Measurements from ENCODE around the gene USP15.
A peak's percentile ranks its signal among the peaks of the same experiment; 100 is the strongest.

DNA sequence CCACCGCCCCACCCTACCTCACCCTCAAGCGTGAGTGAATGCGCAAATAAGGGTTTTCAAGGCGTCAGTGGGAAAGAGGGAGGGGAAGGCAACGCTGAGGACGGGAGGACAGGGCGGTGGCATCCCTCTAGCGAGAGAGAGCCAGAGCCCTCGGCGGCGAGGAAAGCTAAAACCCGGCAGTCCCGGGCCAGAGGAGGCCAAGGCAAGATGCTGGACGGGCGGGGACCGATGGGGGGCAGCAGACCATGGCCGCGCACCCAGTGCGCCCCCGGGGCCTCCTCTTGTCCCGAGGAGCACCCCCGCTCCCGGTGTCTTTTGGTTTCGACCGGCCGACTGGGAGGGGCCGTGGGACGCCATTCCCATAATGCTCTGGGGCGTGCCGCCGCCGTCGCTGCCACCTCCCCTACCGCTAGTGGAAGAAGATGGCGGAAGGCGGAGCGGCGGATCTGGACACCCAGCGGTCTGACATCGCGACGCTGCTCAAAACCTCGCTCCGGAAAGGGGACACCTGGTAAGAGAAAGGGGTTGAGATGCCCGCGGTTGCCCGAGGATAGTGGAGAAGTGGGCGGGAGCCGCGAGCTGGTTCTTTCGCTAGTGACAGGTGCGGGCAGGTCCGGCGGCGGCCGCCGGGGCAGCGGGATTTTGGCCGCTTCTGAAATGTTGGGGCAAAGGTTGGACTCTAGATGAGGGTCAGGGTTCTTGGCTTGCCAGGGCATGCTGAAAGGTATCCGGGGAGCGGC, at the start of gene USP15:
- TF ChIP-seq POLR2AphosphoS5 (IDR thresholded peaks at IDR 0.05; ENCODE audit: borderline replicate concordance, low read depth, low read length): peak; percentile 81
- no peak for TF ChIP-seq EZH2 (IDR thresholded peaks at IDR 0.05)
- peak; percentile 54 for TF ChIP-seq FOXP2 (optimal IDR thresholded peaks at IDR 0.05; ENCODE audit: control extremely low read depth, extremely low read length, insufficient read depth)

Measured in SK-N-MC (cell line).